BJ (cell line): ENCODE data around the gene EML3. TPM values are rescaled to one million over a fixed set of nuclear protein-coding genes. Genes with fewer than 3 reads are reported as not detected.

ENCODE experiments used
- CTCF ChIA-PET: fragments of 350-600 bp; formaldehyde crosslinking; extraction: SDS; loops from one replicate; lab custom pipeline; 2021; ENCODE audit warnings: antibody characterized with exemption, inconsistent platforms; lab: Yijun Ruan, JAX
- POLR2A ChIA-PET: fragments of 300-600 bp; sonication (Branson Sonifier 250); formaldehyde crosslinking; extraction: SDS; loops from one replicate; lab custom pipeline; 2021; ENCODE audit warnings: antibody characterized with exemption; lab: Charles Lee
- DNase-seq: peaks from one replicate; pipeline ENCODE4 v3.0.0-alpha.2; 2011; ENCODE audit warnings: low read depth
- H3K27me3 ChIP-seq: 2 replicates; pipeline ENCODE4 v1.6.0; 2011; ENCODE audit warnings: low read length; ENCODE audit not compliant: control insufficient read depth, insufficient read depth
- H3K36me3 ChIP-seq: 2 replicates; pipeline ENCODE4 v1.5.1; 2011; ENCODE audit warnings: low read length; ENCODE audit not compliant: control insufficient read depth, insufficient read depth
- H3K4me3 ChIP-seq: 2 replicates; pipeline ENCODE4 v1.5.1; 2011; ENCODE audit warnings: low read depth, mild to moderate bottlenecking, control low read depth, low read length
- CTCF ChIP-seq: IDR thresholded peaks from 2 replicates; pipeline ENCODE4 v1.5.1; 2011; ENCODE audit warnings: low read depth, mild to moderate bottlenecking, control low read depth, inconsistent platforms, low read length, moderate library complexity; ENCODE audit not compliant: insufficient read depth
- polyA plus RNA-seq: library from polyadenylated mRNA; depleted of rRNA; stranded (reverse); fragments of >200 nt; gene quantifications from 2 replicates; pipeline ENCODE4 v1.2.3, GENCODE V29; 2011

EML3 gene
- polyA plus RNA-seq, 1 experiment: 26.5 TPM

DNA sequence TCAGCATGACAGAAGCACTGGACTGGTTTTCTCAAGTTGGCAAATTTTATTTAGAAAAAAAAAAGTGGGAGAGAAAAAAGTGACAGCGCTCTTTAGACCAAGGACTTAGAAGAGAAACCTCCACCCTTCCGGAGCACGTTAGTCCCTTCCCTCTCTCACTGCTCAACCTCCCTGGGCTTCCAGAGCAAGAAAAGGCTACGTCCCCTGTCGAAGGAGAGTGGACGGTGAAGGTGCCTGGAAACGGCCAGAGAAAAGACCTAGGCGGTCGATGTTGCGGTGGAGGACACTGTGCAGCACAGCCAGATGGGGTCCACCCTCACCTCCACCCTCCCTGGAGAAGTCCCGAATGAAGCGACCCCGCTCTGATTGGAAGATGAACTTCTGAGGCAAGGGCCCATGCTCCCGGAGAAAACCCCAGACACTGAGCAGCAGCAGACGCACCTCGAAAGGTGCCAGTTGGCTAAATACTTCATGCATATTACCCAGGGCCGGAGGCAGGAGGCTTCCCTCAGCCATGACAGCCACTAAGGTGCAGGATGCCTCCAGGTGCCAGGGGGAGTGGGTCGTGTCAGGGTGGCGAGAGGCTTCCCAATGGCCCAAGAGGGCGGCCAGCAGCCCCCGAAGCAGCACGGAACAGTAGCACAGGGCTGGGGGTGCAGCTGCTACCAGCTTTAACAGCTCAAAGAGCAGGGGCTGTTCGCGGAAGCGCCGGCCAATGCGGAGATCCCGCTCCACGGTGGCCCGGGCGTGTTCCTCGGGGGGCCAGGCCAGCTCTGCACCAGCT, 34.4 kb upstream of the EML3 start:
- ChIA-PET POLR2A (interaction anchor here (1.5 kb wide), 1 partner anchor 18 kb away, joined by 19 read pairs; the partner anchor contains the start of genes C11orf98 and CSKMT), CTCF (no interaction called here)
- TF ChIP-seq CTCF: no peak
- Histone ChIP-seq H3K36me3 (peaks cover 25% of the 10 kb centered on the region), H3K27me3 (no peaks in the 10 kb centered on the region), H3K4me3 (no peak overlapping the region)
- DNase-seq: no peak

DNA sequence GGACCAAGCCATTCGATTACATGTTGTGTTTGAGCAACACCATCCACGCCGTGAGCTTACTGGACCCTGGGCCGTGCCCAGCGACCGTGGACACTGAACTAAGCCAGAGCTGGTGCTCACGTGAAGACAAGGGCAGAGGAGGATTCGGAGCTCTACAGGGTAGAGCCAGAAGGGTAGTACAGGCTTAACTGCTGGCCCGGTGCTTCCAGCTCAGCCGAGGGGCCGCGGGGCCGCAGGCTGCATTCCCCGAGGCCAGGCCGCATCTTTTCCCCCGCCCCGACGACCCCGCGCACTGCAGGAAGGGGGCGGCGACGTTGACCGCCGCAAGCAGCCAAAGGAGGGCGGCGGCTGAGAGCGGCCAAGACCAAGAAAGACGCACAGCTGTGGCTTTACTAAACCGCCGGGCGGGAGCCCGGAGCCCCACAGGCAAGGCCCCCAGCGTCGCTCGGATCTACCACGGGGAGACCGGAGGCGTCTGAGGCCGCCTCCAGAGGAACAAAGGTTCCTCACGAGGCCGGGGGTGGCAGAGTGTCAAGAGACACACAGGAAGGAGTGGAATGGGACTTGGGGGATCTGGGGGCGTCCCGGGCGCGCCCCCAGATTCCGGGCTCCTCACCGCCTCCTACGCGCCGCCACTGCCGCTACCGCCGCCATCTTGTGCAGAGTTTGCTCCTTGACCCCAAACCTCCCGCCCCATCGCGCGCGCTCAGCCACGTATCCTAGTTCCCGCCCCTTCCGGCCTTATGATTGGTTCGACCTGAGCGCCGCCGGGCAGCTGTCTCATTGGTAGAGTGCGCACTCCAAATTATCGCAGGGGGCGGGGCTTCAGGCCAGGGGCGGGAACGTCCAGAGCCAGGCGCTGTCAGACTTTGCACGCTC, 33.6 kb upstream of the EML3 start, which contains the start of gene GANAB:
TSS of gene GANAB (minus strand) at position 668 of the 879 bp plus-strand sequence. CDS start at position 654, 14 bp downstream.
- Histone ChIP-seq H3K36me3 (peaks cover 25% of the 10 kb centered on the region), H3K4me3 (peak within 1 kb of the TSS; percentile 73), H3K27me3 (no peaks in the 10 kb centered on the region)
- no peak for TF ChIP-seq CTCF
- peak; percentile 87 for DNase-seq
- ChIA-PET CTCF (interaction anchor here (0.6 to 1.1 kb wide), 2 partner anchors 221 to 1559 kb away, joined by 3 read pairs; no protein-coding TSS in a partner anchor), POLR2A (interaction anchor here (1.5 kb wide), 1 partner anchor 19 kb away, joined by 19 read pairs; the partner anchor contains the start of genes C11orf98 and CSKMT)

DNA sequence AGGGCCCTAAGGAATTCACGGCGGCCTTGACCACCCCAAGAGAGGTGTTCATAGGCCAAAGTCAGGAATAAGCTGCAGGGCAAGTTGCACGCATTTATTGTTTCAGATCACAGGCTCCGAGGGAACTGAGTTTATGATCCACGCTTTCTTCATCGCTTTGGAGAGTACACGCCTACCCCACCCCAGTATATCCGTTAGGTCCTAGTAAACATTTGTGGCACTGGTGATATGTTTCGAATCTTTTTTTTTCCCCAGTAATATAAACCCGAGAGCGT, 33.0 kb upstream of the EML3 start:
- no peak for TF ChIP-seq CTCF
- DNase-seq: no peak
- ChIA-PET POLR2A (interaction anchor here (1.5 kb wide), 1 partner anchor 20 kb away, joined by 19 read pairs; the partner anchor contains the start of genes C11orf98 and CSKMT), CTCF (interaction anchor here (0.6 to 1.1 kb wide), 2 partner anchors 221 to 1559 kb away, joined by 3 read pairs; no protein-coding TSS in a partner anchor)
- peaks cover 25% of the 10 kb centered on the region for H3K36me3 ChIP-seq
- H3K4me3 ChIP-seq: peak overlapping the region; percentile 73
- H3K27me3 ChIP-seq: no peaks in the 10 kb centered on the region

- TF ChIP-seq CTCF: no peak
- Histone ChIP-seq H3K4me3 (no peak overlapping the region), H3K27me3 (no peaks in the 10 kb centered on the region), H3K36me3 (peaks cover 23% of the 10 kb centered on the region)
- CTCF ChIA-PET: interaction anchor here (0.7 to 1.1 kb wide), 3 partner anchors 29 to 52 kb away, joined by 3 to 4 read pairs (median 3); partner anchors contain the start of gene TUT1
- POLR2A ChIA-PET: no interaction called here
- DNase-seq: no peak
Measured at GRCh38 chr11:62644220-62644619, 31.6 kb upstream of the EML3 start.
